ENCODE results near the gene HNRNPF.
"Not testable (repeated sequence)": the region's sequence is repeated elsewhere in the genome, so short reads cannot be mapped to it uniquely, and the experiment has no call there.

HNRNPF gene

GRCh38 chr10:43348511-43349312 is 60.3 kb downstream of the HNRNPF start:
- H3K9me3 ChIP-seq (ENCODE audit: control insufficient read depth, insufficient read depth, low read length), result no peaks in the 10 kb centered on the region
- H3K4me1 ChIP-seq (ENCODE audit: insufficient read depth, low read length), result peaks cover 10% of the 10 kb centered on the region
- H3K9ac ChIP-seq (ENCODE audit: low read depth, low read length), result no peak overlapping the region
- H3K36me3 ChIP-seq (ENCODE audit: insufficient read depth, low read length), result no peaks in the 10 kb centered on the region

GRCh38 chr10:43347997-43348396 is 61.0 kb downstream of the HNRNPF start:
- no peak overlapping the region for H3K9ac ChIP-seq (ENCODE audit: low read depth, low read length)
- no peaks in the 10 kb centered on the region for H3K36me3 ChIP-seq (ENCODE audit: insufficient read depth, low read length)
- H3K9me3 ChIP-seq (ENCODE audit: control insufficient read depth, insufficient read depth, low read length), result no peaks in the 10 kb centered on the region
- peaks cover 6% of the 10 kb centered on the region for H3K4me1 ChIP-seq (ENCODE audit: insufficient read depth, low read length)

DNA sequence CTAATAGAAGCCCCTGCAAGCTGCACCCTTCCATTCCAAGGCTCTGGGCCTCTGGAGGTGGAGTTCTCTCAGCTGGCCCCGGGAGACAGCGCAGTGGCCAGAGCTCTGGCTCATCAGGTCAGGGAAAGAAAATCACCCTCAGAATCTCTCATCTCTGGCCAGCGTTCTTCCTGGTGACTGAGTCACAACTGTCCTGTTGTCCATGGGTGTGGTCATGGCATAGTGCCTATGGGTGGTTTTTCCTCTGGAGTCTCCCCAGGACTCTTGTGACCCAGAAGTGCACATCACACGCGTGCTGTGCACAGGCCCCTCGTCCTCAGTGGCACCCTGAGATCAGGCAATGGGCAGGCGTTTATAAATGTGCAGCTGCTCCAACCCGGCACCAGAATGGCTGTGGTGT is 64.9 kb downstream of the HNRNPF start:
- Histone ChIP-seq H3K9me3 (ENCODE audit: control insufficient read depth, insufficient read depth, low read length) (no peaks in the 10 kb centered on the region), H3K4me1 (ENCODE audit: insufficient read depth, low read length) (peaks cover 8% of the 10 kb centered on the region), H3K9ac (ENCODE audit: low read depth, low read length) (no peak overlapping the region)

GRCh38 chr10:43343126-43343525 is 65.9 kb downstream of the HNRNPF start:
- Histone ChIP-seq H3K9ac (ENCODE audit: low read depth, low read length) (no peak overlapping the region), H3K36me3 (ENCODE audit: insufficient read depth, low read length) (no peaks in the 10 kb centered on the region), H3K9me3 (ENCODE audit: control insufficient read depth, insufficient read depth, low read length) (no peaks in the 10 kb centered on the region), H3K4me1 (ENCODE audit: insufficient read depth, low read length) (peaks cover 16% of the 10 kb centered on the region)

More for the DNA sequence above, 64.9 kb downstream of the HNRNPF start:
- no peaks in the 10 kb centered on the region for H3K36me3 ChIP-seq (ENCODE audit: insufficient read depth, low read length)

- no peaks in the 10 kb centered on the region for H3K36me3 ChIP-seq (ENCODE audit: insufficient read depth, low read length)
Observed at GRCh38 chr10:43342279-43343125, 66.5 kb downstream of the HNRNPF start.

GRCh38 chr10:43341450-43341849 is 67.5 kb downstream of the HNRNPF start:
- Histone ChIP-seq H3K4me1 (ENCODE audit: insufficient read depth, low read length) (peaks cover 22% of the 10 kb centered on the region), H3K9me3 (ENCODE audit: control insufficient read depth, insufficient read depth, low read length) (no peaks in the 10 kb centered on the region), H3K36me3 (ENCODE audit: insufficient read depth, low read length) (no peaks in the 10 kb centered on the region), H3K9ac (ENCODE audit: low read depth, low read length) (no peak overlapping the region)

More at GRCh38 chr10:43342279-43343125, 66.5 kb downstream of the HNRNPF start:
- Histone ChIP-seq H3K9me3 (ENCODE audit: control insufficient read depth, insufficient read depth, low read length) (no peaks in the 10 kb centered on the region), H3K4me1 (ENCODE audit: insufficient read depth, low read length) (peaks cover 15% of the 10 kb centered on the region), H3K9ac (ENCODE audit: low read depth, low read length) (no peak overlapping the region)

- Histone ChIP-seq H3K9ac (ENCODE audit: low read depth, low read length) (no peak overlapping the region), H3K36me3 (ENCODE audit: insufficient read depth, low read length) (no peaks in the 10 kb centered on the region), H3K9me3 (ENCODE audit: control insufficient read depth, insufficient read depth, low read length) (no peaks in the 10 kb centered on the region), H3K4me1 (ENCODE audit: insufficient read depth, low read length) (peaks cover 23% of the 10 kb centered on the region)
Observed at GRCh38 chr10:43340619-43341018, 68.4 kb downstream of the HNRNPF start.

- Histone ChIP-seq H3K9ac (ENCODE audit: low read depth, low read length) (no peak overlapping the region), H3K36me3 (ENCODE audit: insufficient read depth, low read length) (no peaks in the 10 kb centered on the region), H3K9me3 (ENCODE audit: control insufficient read depth, insufficient read depth, low read length) (no peaks in the 10 kb centered on the region), H3K4me1 (ENCODE audit: insufficient read depth, low read length) (peaks cover 23% of the 10 kb centered on the region)
Observed at GRCh38 chr10:43340101-43340500, 68.9 kb downstream of the HNRNPF start.

DNA sequence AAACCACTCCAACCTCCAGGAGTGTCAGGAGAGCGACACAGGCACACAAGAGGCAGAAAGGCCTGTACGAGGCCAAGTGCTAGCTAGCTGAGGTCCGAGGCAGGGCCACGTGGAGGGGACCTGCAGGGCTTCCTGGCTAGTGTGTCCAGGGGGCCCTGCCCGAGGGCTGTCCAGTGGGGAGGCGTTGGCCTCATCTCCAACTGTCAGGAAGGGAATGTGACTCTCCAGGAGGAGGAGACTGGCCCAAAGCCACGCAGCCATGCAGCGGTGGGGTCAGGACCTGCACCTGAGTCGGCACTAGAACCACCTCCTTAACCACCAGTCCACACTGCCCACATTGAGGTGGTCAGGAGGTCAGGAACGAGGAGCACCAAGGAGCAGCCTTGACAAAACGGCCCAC is 69.8 kb downstream of the HNRNPF start:
- Histone ChIP-seq H3K9ac (ENCODE audit: low read depth, low read length) (no peak overlapping the region), H3K36me3 (ENCODE audit: insufficient read depth, low read length) (no peaks in the 10 kb centered on the region), H3K9me3 (ENCODE audit: control insufficient read depth, insufficient read depth, low read length) (no peaks in the 10 kb centered on the region)

DNA sequence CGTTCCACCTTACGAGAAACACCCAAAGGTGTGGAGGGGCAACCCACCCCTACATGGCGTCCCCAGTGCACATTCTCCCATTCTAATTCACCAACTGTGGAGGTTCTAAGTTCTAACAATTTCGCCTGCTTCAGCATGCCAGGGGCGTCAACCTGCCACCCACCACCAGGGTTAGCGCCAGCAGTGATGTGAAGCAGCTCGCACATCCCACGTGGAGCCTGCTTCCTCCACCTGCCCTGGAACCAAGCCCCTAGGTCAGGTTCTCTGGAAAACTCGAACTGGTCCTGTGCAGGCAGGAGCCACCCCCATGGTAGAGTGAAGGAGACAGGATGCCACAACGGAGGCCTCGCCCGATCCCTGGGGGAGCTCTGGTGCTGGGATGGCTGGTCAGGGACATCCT is 70.9 kb downstream of the HNRNPF start:
- Histone ChIP-seq H3K9me3 (ENCODE audit: control insufficient read depth, insufficient read depth, low read length) (no peaks in the 10 kb centered on the region), H3K9ac (ENCODE audit: low read depth, low read length) (no peak overlapping the region), H3K4me1 (ENCODE audit: insufficient read depth, low read length) (peaks cover 23% of the 10 kb centered on the region), H3K36me3 (ENCODE audit: insufficient read depth, low read length) (no peaks in the 10 kb centered on the region)

More for the DNA sequence above, 69.8 kb downstream of the HNRNPF start:
- peaks cover 23% of the 10 kb centered on the region for H3K4me1 ChIP-seq (ENCODE audit: insufficient read depth, low read length)

DNA sequence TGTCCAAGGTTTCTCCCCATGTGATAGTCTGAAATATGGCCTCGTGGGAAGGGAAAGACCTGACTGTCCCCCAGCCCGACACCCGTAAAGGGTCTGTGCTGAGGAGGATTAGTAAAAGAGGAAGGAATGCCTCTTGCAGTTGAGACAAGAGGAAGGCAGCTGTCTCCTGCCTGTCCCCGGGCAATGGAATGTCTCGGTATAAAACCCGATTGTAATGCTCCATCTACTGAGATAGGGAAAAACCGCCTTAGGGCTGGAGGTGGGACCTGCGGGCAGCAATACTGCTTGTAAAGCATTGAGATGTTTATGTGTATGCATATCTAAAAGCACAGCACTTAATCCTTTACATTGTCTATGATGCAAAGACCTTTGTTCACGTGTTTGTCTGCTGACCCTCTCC is 71.5 kb downstream of the HNRNPF start:
- H3K4me1 ChIP-seq (ENCODE audit: insufficient read depth, low read length), result peaks cover 28% of the 10 kb centered on the region
- not testable (repeated sequence) for H3K9ac ChIP-seq (ENCODE audit: low read depth, low read length); H3K36me3 ChIP-seq (ENCODE audit: insufficient read depth, low read length)

GRCh38 chr10:43336641-43337318 is 72.2 kb downstream of the HNRNPF start:
- Histone ChIP-seq H3K9me3 (ENCODE audit: control insufficient read depth, insufficient read depth, low read length) (no peaks in the 10 kb centered on the region), H3K36me3 (ENCODE audit: insufficient read depth, low read length) (no peaks in the 10 kb centered on the region), H3K4me1 (ENCODE audit: insufficient read depth, low read length) (peaks cover 28% of the 10 kb centered on the region), H3K9ac (ENCODE audit: low read depth, low read length) (peak overlapping the region; percentile 7; the same call in 1 of the 2 replicates)

More for the DNA sequence above, 71.5 kb downstream of the HNRNPF start:
- H3K9me3 ChIP-seq (ENCODE audit: control insufficient read depth, insufficient read depth, low read length), result not testable (repeated sequence)

GRCh38 chr10:43336061-43336460 is 72.9 kb downstream of the HNRNPF start:
- Histone ChIP-seq H3K4me1 (ENCODE audit: insufficient read depth, low read length) (peaks cover 28% of the 10 kb centered on the region), H3K9ac (ENCODE audit: low read depth, low read length) (no peak overlapping the region), H3K9me3 (ENCODE audit: control insufficient read depth, insufficient read depth, low read length) (no peaks in the 10 kb centered on the region), H3K36me3 (ENCODE audit: insufficient read depth, low read length) (no peaks in the 10 kb centered on the region)
